B cell (primary cell): ENCODE results near the gene AGRN.

Source experiments
- CTCF ChIP-seq: fragments of 200-600 bp; IDR thresholded peaks from one replicate; pipeline ENCODE4 v1.8.0; 2022; ENCODE audit warnings: antibody characterized with exemption, mild to moderate bottlenecking
- EZH2 ChIP-seq: IDR thresholded peaks from 2 replicates; pipeline ENCODE4 v1.6.1; 2012; ENCODE audit warnings: borderline replicate concordance, low read depth, mild to moderate bottlenecking, moderate library complexity, low read length; ENCODE audit not compliant: insufficient read depth, poor library complexity, severe bottlenecking

- TF ChIP-seq CTCF: no peak
- TF ChIP-seq EZH2: no peak
Measured at GRCh38 chr1:974293-974640, 45.7 kb upstream of the AGRN start.
